ENCODE data around the gene COL1A1.
A peak's percentile ranks its signal among the peaks of the same experiment; 100 is the strongest.

COL1A1 gene

GRCh38 chr17:50185631-50186471 is 15.6 kb downstream of the COL1A1 start:
- DNase-seq: no peak

- DNase-seq: no peak
Measured at GRCh38 chr17:50184611-50185398, 16.6 kb downstream of the COL1A1 start.

GRCh38 chr17:50184064-50184463 is 17.4 kb downstream of the COL1A1 start:
- no peak for DNase-seq

GRCh38 chr17:50183421-50183994 is 17.9 kb downstream of the COL1A1 start:
- no peak for DNase-seq

- no peak for DNase-seq
Measured at GRCh38 chr17:50182783-50183420, 18.5 kb downstream of the COL1A1 start.

- DNase-seq: no peak
Measured at GRCh38 chr17:50181591-50182560, 19.6 kb downstream of the COL1A1 start.

- no peak for DNase-seq
Measured at GRCh38 chr17:50181144-50181543, 20.3 kb downstream of the COL1A1 start.

GRCh38 chr17:50180620-50181019 is 20.8 kb downstream of the COL1A1 start:
- no peak for DNase-seq

- no peak for DNase-seq
Measured at GRCh38 chr17:50180111-50180510, 21.3 kb downstream of the COL1A1 start.

- peak; percentile 83 to 88 for DNase-seq
Measured at GRCh38 chr17:50177983-50178834, 23.2 kb downstream of the COL1A1 start.

- no peak for DNase-seq
Measured at GRCh38 chr17:50177476-50177875, 24.0 kb downstream of the COL1A1 start.

- DNase-seq: peak in 1 of 2 experiments; percentile 11
Measured at GRCh38 chr17:50176559-50177357, 24.7 kb downstream of the COL1A1 start.

- DNase-seq: peak; percentile 89 to 94
Measured at GRCh38 chr17:50175035-50175807, 26.2 kb downstream of the COL1A1 start.

- DNase-seq: no peak
Measured at GRCh38 chr17:50174444-50174843, 27.0 kb downstream of the COL1A1 start.

- DNase-seq: no peak
Measured at GRCh38 chr17:50173335-50173941, 28.0 kb downstream of the COL1A1 start.

- DNase-seq: no peak
Measured at GRCh38 chr17:50172936-50173334, 28.5 kb downstream of the COL1A1 start.

GRCh38 chr17:50172130-50172529 is 29.3 kb downstream of the COL1A1 start:
- peak in 1 of 2 experiments; percentile 44 for DNase-seq

GRCh38 chr17:50171371-50172071 is 29.9 kb downstream of the COL1A1 start:
- no peak for DNase-seq

All from NCI-H524 (cell line).